ENCODE data around the gene TLX2. TPM values are rescaled to one million over a fixed set of nuclear protein-coding genes. Genes with fewer than 3 reads are reported as not detected.

The TLX2 gene
- total and polyA plus RNA-seq, 2 of the 8 experiments (the other 6 are each of a cell fraction or from before 2014, with no cell fraction given): 0.06 to 0.17 TPM

GRCh38 chr2:74507145-74507925, 6.9 kb upstream of the TLX2 start, which contains the start of gene PCGF1 (continued):
- TF ChIP-seq CTCF (IDR thresholded peaks at IDR 0.05; ENCODE audit: control extremely low read depth in 1 of 3, insufficient read depth in 1 of 3, low read depth in 1 of 3, low read length in 3 of 3) (peak in 2 of 3 experiments; percentile 48 to 63; a peak in 3 of 4 replicates), CREB1 (IDR thresholded peaks at IDR 0.05) (peak; percentile 68), EP300 (IDR thresholded peaks at IDR 0.05; ENCODE audit: borderline replicate concordance in 1 of 2, low read depth in 2 of 2, low read length in 2 of 2) (no peak), USF2 (IDR thresholded peaks at IDR 0.05; ENCODE audit: low read length) (peak; percentile 72), TAF7 (optimal IDR thresholded peaks at IDR 0.05; ENCODE audit: borderline replicate concordance, low read depth, low read length) (peak; percentile 18), POLR2AphosphoS5 (IDR thresholded peaks at IDR 0.05; ENCODE audit: low read depth, low read length) (0 out of 2 replicates have a peak, but pooled peaks have one; percentile 52), EGR1 (IDR thresholded peaks at IDR 0.05; ENCODE audit: borderline replicate concordance, low read depth, low read length) (no peak), MAX (IDR thresholded peaks at IDR 0.05) (peak; percentile 85), POLR2A (IDR thresholded peaks at IDR 0.05; ENCODE audit: control extremely low read depth in 1 of 2, low read depth in 2 of 2, low read length in 2 of 2) (peak in 1 of 2 experiments; percentile 84; a peak in 2 of 3 replicates), RBBP5 (IDR thresholded peaks at IDR 0.05; ENCODE audit: borderline replicate concordance, low read depth, low read length) (peak; percentile 100), SP1 (IDR thresholded peaks at IDR 0.05; ENCODE audit: low read depth, low read length) (peak; percentile 65; the same call in 1 of the 2 replicates), GABPA (IDR thresholded peaks at IDR 0.05; ENCODE audit: borderline replicate concordance, insufficient read depth, low read length) (peak; percentile 76; the same call in 1 of the 2 replicates), ZNF274 (IDR thresholded peaks at IDR 0.05; ENCODE audit: borderline replicate concordance, extremely low read depth, low read length) (no peak), RAD21 (IDR thresholded peaks at IDR 0.05 in 1 of 2, conservative IDR thresholded peaks at IDR 0.05 in 1 of 2; ENCODE audit: low read depth in 2 of 2, low read length in 2 of 2) (peak; percentile 9 to 28; a peak in 1 of 4 replicates), E2F6 (IDR thresholded peaks at IDR 0.05) (0 out of 2 replicates have a peak, but pooled peaks have one; percentile 50), CHD2 (IDR thresholded peaks at IDR 0.05; ENCODE audit: low read length) (no peak), ATF3 (IDR thresholded peaks at IDR 0.05; ENCODE audit: insufficient read depth, low read depth, low read length) (peak; percentile 69; the same call in 1 of the 2 replicates)

All from H1 (cell line).